SHP77 treated with DMSO at 0.1 percent for 48 hours (cell line): ENCODE measurements around the gene PPM1J.
"Not testable (repeated sequence)": the region's sequence is repeated elsewhere in the genome, so short reads cannot be mapped to it uniquely, and the experiment has no call there.

Experiments used
- DNase-seq: peaks from one replicate; lab custom pipeline; 2025; lab: John Stamatoyannopoulos, UW

Gene PPM1J

GRCh38 chr1:112721294-112721693, 6.2 kb upstream of the PPM1J start:
- not testable (repeated sequence) for DNase-seq

GRCh38 chr1:112720800-112721199, 5.7 kb upstream of the PPM1J start:
- no peak for DNase-seq

- DNase-seq = no peak
These were observed 4.6 kb upstream of the PPM1J start for GRCh38 chr1:112719706-112720105.

GRCh38 chr1:112718691-112719418, 3.7 kb upstream of the PPM1J start:
- DNase-seq = no peak

- no peak for DNase-seq
These were observed 2.2 kb upstream of the PPM1J start for GRCh38 chr1:112717263-112717873.

GRCh38 chr1:112716133-112716720, 1.1 kb upstream of the PPM1J start:
- peak; percentile 84 for DNase-seq

GRCh38 chr1:112714313-112715263, 544 bp downstream of the PPM1J start:
- no peak for DNase-seq

GRCh38 chr1:112713466-112714312, 1.4 kb downstream of the PPM1J start:
- DNase-seq = no peak

GRCh38 chr1:112712701-112713128, 2.4 kb downstream of the PPM1J start:
- DNase-seq = no peak

- no peak for DNase-seq
These were observed 2.9 kb downstream of the PPM1J start for GRCh38 chr1:112712191-112712590.

- DNase-seq = no peak
These were observed 3.5 kb downstream of the PPM1J start for GRCh38 chr1:112711670-112712069.

- DNase-seq = no peak
These were observed 4.1 kb downstream of the PPM1J start for GRCh38 chr1:112711041-112711440.

GRCh38 chr1:112710586-112710985, 4.5 kb downstream of the PPM1J start:
- DNase-seq = no peak

GRCh38 chr1:112710159-112710558, 5.0 kb downstream of the PPM1J start:
- DNase-seq = no peak

- DNase-seq = no peak
These were observed 6.6 kb downstream of the PPM1J start for GRCh38 chr1:112708489-112708888.

- no peak for DNase-seq
These were observed 7.1 kb downstream of the PPM1J start for GRCh38 chr1:112708002-112708448.

GRCh38 chr1:112707221-112708001, 7.7 kb downstream of the PPM1J start:
- peak; percentile 55 for DNase-seq

- no peak for DNase-seq
These were observed 8.5 kb downstream of the PPM1J start, which contains the start of gene RHOC for GRCh38 chr1:112706505-112707220. Gene RHOC (minus strand): TSS chr1:112707127. CDS start chr1:112703799, 3,328 bp downstream.

- DNase-seq = no peak
These were observed 10.1 kb downstream of the PPM1J start for GRCh38 chr1:112704934-112705627.
